DOHH2 (cell line): ENCODE data around the gene CAPN14.

Source experiments
- H3F3A ChIP-seq: fragments of 200-600 bp; sonication (generic), shearing (Covaris generic); 2 replicates; pipeline ENCODE4 v1.6.0; 2016; ENCODE audit warnings: antibody characterized with exemption, mild to moderate bottlenecking; ENCODE audit not compliant: control insufficient read depth, insufficient read depth
- H3K27ac ChIP-seq: fragments of 200-600 bp; sonication (generic); 2 replicates; pipeline ENCODE4 v1.5.1; 2014; ENCODE audit warnings: low read depth, mild to moderate bottlenecking, low read length, moderate library complexity
- H3K27me3 ChIP-seq: fragments of 200-600 bp; sonication (generic); 2 replicates; pipeline ENCODE4 v1.6.1; 2014; ENCODE audit warnings: mild to moderate bottlenecking, low read length, mixed read lengths; ENCODE audit not compliant: control insufficient read depth
- H3K36me3 ChIP-seq: fragments of 200-600 bp; sonication (generic); 2 replicates; pipeline ENCODE4 v1.6.1; 2014; ENCODE audit warnings: mild to moderate bottlenecking, low read length, moderate library complexity, mixed read lengths; ENCODE audit not compliant: control insufficient read depth
- H3K4me1 ChIP-seq: fragments of 200-600 bp; sonication (generic); 2 replicates; pipeline ENCODE4 v1.6.1; 2014; ENCODE audit warnings: mild to moderate bottlenecking, low read length, mixed read lengths; ENCODE audit not compliant: control insufficient read depth
- H3K4me2 ChIP-seq: fragments of 200-600 bp; sonication (generic); 2 replicates; pipeline ENCODE4 v1.6.0; 2014; ENCODE audit warnings: mild to moderate bottlenecking, low read length, moderate library complexity
- H3K4me3 ChIP-seq: fragments of 200-600 bp; sonication (generic); 2 replicates; pipeline ENCODE4 v1.5.1; 2014; ENCODE audit warnings: mild to moderate bottlenecking, low read length, mixed read lengths
- H3K79me2 ChIP-seq: fragments of 200-600 bp; sonication (generic); 2 replicates; pipeline ENCODE4 v1.6.1; 2014; ENCODE audit warnings: mild to moderate bottlenecking, low read length, mixed read lengths; ENCODE audit not compliant: control insufficient read depth
- H3K9me2 ChIP-seq: fragments of 200-600 bp; sonication (generic); replicated peaks from 2 replicates; pipeline ENCODE4 v1.6.1; 2014; ENCODE audit warnings: mild to moderate bottlenecking, low read length, mixed read lengths; ENCODE audit not compliant: control insufficient read depth
- H3K9me3 ChIP-seq: fragments of 200-600 bp; sonication (generic); 2 replicates; pipeline ENCODE4 v1.6.1; 2014; ENCODE audit warnings: antibody characterized with exemption, low read length, mixed read lengths; ENCODE audit not compliant: control insufficient read depth, insufficient read depth
- H4K20me1 ChIP-seq: fragments of 200-600 bp; sonication (generic); 2 replicates; pipeline ENCODE4 v1.6.0; 2014; ENCODE audit warnings: low read depth, mild to moderate bottlenecking, antibody characterized with exemption, low read length, moderate library complexity; ENCODE audit not compliant: control insufficient read depth, insufficient read depth
- CTCF ChIP-seq: fragments of 200-600 bp; sonication (generic); IDR thresholded peaks from one replicate; pipeline ENCODE4 v1.5.1; 2014; ENCODE audit warnings: antibody characterized with exemption, mild to moderate bottlenecking, low read depth, low read length; ENCODE audit not compliant: poor library complexity, severe bottlenecking
- EZH2phosphoT487 ChIP-seq: fragments of 200-600 bp; sonication (generic); IDR thresholded peaks from 2 replicates; pipeline ENCODE4 v1.6.1; 2017; ENCODE audit warnings: borderline replicate concordance, mild to moderate bottlenecking, antibody characterized with exemption, low read length, moderate library complexity, mixed read lengths

The CAPN14 gene

GRCh38 chr2:31222071-31222470 lies 4.8 kb upstream of the CAPN14 start:
- H3K4me3 ChIP-seq = no peak overlapping the region
- TF ChIP-seq CTCF (no peak), EZH2phosphoT487 (no peak)
- peaks cover 4% of the 10 kb centered on the region; the same call in 1 of the 2 replicates for H3F3A ChIP-seq
- H3K79me2 ChIP-seq = no peaks in the 10 kb centered on the region
- no peaks in the 10 kb centered on the region for H3K36me3 ChIP-seq
- H4K20me1 ChIP-seq = no peaks in the 10 kb centered on the region
- no peaks in the 10 kb centered on the region for H3K9me3 ChIP-seq
- H3K27me3 ChIP-seq = peaks cover 20% of the 10 kb centered on the region
- no peak overlapping the region for H3K27ac ChIP-seq
- no peak overlapping the region for H3K4me2 ChIP-seq
- H3K9me2 ChIP-seq = no peaks in the 10 kb centered on the region
- H3K4me1 ChIP-seq = peaks cover 43% of the 10 kb centered on the region

- no peaks in the 10 kb centered on the region for H3K79me2 ChIP-seq
- no peak overlapping the region for H3K27ac ChIP-seq
- H3K4me3 ChIP-seq = no peak overlapping the region
- H3K36me3 ChIP-seq = no peaks in the 10 kb centered on the region
- peaks cover 4% of the 10 kb centered on the region; the same call in 1 of the 2 replicates for H3F3A ChIP-seq
- H4K20me1 ChIP-seq = no peaks in the 10 kb centered on the region
- TF ChIP-seq CTCF = no peak
- no peak for TF ChIP-seq EZH2phosphoT487
- H3K4me2 ChIP-seq = no peak overlapping the region
- no peaks in the 10 kb centered on the region for H3K9me3 ChIP-seq
- peaks cover 49% of the 10 kb centered on the region for H3K4me1 ChIP-seq
- no peaks in the 10 kb centered on the region for H3K9me2 ChIP-seq
- H3K27me3 ChIP-seq = peaks cover 16% of the 10 kb centered on the region
Measured at GRCh38 chr2:31221544-31221943, 4.2 kb upstream of the CAPN14 start.

DNA sequence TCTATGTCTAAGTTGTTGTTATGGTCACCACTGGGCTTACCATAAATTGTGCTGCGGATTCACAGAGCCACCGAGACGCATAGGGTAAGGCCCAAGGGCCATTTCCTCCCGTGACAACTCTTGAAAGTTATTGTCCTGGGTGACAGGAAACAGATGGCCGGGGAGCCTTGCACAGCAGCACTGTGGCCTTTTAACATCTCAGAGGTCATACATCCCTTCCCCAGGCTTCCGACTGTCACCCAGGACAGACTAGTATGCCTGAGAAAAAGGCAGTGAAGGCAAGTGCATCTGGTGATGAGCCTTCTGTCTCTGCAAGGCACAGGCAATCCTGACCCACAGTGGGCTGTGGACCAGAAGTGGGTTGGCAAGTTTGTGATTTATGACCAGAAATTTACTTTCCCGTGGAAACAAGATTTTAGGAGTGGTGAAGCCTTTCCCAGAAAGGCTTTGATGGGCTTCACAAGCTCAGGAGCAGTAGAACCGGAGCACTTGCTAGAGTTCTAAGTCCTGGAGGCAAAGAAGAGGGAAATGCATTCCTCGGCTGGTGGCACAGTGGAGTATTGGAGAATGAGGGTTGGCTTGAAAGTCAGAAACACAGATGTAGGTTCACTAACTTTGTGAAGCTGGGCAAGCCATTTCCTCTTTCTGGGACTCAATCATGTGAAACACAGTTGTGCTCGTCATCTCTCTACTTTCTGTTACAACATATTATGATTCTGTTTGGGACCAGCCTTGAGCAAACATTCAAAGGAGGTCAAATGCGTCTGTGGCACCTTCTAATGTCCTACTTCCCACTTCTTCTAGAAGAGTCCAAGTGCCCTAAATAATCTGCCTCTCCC lies 2.0 kb upstream of the CAPN14 start:
- peak overlapping the region; percentile 56 for H3K4me3 ChIP-seq
- H3K4me1 ChIP-seq = peaks cover 64% of the 10 kb centered on the region
- no peaks in the 10 kb centered on the region for H3K9me3 ChIP-seq
- H3K9me2 ChIP-seq = no peaks in the 10 kb centered on the region
- TF ChIP-seq EZH2phosphoT487 (no peak), CTCF (no peak)
- H3K79me2 ChIP-seq = no peaks in the 10 kb centered on the region
- no peaks in the 10 kb centered on the region for H4K20me1 ChIP-seq
- peak overlapping the region; percentile 83 for H3K4me2 ChIP-seq
- no peaks in the 10 kb centered on the region for H3K36me3 ChIP-seq
- H3K27me3 ChIP-seq = peaks cover 16% of the 10 kb centered on the region
- H3F3A ChIP-seq = peaks cover 4% of the 10 kb centered on the region; the same call in 1 of the 2 replicates
- peak overlapping the region; percentile 72 for H3K27ac ChIP-seq
